GM19452 (cell line): ENCODE results near the gene MBP.

ENCODE experiments used
- ATAC-seq: cut with Tn5 transposase; IDR thresholded peaks from one replicate; pipeline ENCODE4 v1.9.1; 2021; ENCODE audit not compliant: unreplicated experiment

Gene MBP

GRCh38 chr18:77009675-77010074, 122.9 kb downstream of the MBP start:
- no peak for ATAC-seq

DNA sequence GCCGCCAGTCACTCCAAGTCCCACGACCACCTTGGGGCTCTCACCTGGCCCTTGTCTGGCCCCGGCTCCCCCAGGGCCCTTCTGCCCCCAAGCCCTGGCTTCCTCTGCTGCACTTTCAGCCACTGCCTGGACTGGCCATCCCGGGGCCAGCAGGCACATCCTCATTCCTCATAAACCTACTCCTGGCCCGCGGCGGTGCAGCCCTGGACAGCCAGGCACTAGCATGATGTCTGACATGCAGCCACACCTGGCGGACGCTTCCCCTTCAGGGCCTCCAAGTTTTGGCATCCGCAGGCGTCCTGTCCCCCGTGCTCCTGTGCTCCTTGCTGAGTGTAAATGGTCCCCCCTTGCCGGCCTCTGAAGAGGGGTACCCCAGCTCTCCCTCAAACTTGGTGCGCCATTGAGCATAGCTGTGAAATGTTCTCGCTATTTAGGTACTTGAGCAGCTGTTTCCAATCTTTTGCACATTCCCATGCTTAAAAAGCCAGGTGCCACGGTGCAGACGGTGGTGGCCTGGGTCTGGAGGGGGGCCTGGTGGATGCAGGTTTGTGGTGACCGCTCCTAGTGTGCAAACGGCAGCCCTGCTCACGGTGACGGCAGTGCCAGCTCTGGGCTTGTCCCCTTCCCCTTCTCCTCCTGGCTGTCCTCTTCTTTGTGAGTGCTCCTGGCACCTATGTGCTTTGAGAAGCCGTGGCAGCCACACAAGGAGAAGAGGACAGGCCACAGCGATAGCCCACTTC, 123.8 kb downstream of the MBP start:
- no peak for ATAC-seq

DNA sequence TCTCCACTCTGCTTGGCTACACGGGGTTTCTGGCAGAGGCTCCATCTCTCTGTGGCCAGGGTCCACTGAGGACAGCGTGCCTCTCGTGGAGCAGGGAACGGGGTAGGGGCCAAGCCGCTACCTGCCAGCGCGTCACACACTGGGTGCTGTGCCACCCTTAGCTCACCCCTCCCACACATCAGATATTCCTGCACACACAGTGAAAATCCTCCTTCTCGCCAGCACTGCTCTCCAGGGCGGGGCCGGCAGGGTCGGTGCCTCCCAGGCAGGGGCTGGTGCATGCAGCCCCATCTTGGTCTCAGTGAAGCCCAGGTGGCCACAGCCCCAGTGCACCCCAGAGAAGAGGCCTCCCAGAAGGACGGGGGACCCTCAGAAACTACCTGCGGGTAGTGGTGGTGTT, 124.6 kb downstream of the MBP start:
- no peak for ATAC-seq

DNA sequence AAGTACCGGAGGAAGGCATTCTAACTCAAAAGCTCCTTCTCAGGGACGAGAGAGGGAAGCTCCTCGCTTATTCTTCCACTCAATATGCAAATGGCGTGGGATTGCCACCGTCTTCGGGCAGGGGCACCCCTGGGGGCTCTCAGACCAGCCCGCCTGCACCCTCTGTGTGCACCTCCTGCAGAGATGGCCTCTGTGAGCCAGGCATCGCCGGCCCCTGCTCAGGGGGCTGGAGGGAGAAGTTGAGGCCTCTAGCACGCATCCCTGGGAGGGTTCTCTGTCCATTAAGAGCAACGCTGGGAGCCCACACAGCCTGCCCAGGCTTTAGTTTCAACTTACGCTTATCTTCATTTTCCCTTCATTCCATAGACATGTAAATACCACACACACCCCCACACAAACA, 125.3 kb downstream of the MBP start:
- no peak for ATAC-seq

DNA sequence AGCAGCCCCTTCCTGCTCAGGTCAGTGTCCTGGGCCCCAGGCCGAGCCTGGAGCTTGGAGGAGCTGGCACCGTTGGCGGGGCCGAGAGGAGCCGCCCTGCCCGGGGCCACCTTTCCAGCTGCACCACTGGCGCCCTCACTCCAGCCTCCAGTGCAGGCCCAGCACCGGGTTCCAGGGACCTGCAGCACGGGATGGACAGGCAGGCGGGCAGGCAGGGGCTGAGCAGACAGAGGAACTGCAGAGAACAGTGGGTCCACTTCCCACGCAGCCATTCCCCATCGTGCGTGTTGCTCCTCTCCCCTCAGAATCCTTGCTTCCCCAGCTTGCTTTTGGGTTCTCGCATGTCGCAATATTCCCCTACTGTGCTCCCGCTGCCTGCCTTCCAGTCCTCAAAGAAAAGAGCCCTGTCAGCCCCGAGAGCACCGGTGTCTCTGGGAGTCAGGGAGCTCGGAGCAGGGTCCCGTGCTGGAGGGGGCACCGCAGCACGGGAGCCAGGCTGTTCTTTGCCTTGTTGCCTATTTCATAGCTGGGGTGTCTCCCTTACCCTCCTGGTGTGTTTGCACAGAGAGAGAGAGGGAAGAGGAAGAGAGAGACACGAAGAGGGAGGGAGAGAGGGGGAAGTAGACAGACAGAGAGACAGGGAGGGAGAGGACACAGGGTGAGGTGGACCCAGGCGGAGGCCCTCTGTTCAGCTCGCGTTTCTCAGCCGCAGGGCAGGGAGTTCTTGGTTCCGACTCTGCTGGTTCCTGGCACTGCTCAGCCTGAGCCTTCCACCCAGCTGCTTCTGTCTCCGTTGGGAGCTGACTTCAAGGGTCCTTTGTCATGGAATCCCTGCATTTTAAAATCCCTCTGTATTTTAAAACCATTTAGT, 126.0 kb downstream of the MBP start:
- no peak for ATAC-seq

GRCh38 chr18:77005651-77006195, 126.9 kb downstream of the MBP start:
- no peak for ATAC-seq

DNA sequence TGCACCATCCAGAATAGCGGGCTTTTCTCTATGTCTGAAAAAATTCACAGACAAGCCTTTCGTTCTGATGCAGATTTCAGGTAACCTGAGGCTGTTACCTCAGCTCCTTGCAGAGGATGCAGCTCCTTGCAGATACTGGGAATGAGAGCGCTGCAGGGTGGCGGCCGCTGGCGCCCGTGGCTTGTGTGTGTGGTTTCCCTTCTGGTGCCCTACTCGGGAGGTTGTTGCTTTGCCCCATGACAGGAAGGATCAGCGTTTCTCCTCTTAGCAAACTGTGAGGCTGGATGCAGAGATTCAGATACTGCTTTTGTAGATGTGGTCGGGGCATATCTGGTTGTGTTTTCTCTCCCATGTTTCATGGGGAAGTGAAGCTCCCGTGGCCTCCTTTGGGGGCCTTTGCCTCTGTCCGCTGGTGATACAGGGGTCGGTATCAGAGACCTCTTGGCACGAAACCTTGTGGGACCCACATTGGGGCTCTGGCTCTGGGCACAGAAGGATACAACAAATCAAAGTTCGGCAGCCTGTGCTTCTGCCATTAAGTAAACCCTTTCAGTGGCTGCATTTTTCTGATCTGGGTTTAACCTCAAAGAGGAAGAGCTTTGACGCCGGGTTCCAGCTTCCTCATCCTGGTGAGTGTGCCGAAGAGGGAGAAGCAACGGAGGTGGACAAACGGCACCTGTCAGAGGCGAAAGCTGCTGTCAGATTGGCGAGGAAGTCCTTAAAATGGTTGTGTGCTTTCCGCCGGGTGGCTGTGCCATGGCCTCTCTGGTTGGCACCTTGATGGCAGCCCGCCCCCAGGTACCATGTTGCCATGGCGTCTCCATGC, 127.8 kb downstream of the MBP start:
- ATAC-seq, result no peak

GRCh38 chr18:77003316-77003715, 129.3 kb downstream of the MBP start:
- no peak for ATAC-seq

GRCh38 chr18:77002496-77002895, 130.1 kb downstream of the MBP start:
- ATAC-seq, result no peak

GRCh38 chr18:77001979-77002378, 130.6 kb downstream of the MBP start:
- ATAC-seq, result no peak

DNA sequence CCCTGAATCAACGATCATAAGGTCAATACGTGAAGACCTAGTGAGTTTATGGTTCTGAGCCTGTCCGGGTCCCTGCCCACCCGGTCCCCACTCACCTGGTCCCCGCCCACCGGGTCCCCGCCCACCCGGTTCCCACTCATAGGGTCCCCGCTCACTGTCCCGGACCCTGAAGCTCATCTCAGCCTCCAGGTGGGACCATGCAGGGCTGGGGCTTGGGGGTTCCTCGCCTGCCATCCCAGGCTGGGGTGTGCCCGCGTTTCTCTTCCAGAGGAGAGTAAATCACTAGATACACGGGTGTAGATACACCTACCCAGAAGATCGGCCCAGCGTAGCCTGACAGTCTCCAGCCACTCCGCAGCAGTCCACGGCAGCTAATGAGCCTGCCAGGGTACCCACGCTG, 131.5 kb downstream of the MBP start:
- no peak for ATAC-seq

GRCh38 chr18:77000527-77000926, 132.1 kb downstream of the MBP start:
- ATAC-seq, result no peak

DNA sequence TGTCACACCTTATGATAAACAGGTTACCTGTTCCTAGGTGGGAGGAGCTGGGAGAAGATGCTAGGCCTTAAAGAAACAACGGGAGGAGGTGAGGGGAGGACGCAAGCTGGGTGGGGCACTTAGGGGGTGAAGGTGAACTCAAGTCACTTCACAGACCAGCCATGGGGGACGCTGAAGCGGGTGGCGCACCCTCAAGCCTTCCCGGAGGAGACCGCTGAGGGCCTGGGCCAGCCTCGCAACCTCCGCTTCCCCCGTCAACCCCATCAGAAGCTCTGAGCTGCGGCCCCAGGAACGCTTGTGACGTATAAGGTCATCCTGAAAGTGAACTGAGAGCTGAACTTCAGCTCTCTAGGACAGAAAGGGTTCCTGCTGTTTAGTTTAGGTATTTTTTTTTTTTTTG, 133.5 kb downstream of the MBP start:
- ATAC-seq, result no peak

DNA sequence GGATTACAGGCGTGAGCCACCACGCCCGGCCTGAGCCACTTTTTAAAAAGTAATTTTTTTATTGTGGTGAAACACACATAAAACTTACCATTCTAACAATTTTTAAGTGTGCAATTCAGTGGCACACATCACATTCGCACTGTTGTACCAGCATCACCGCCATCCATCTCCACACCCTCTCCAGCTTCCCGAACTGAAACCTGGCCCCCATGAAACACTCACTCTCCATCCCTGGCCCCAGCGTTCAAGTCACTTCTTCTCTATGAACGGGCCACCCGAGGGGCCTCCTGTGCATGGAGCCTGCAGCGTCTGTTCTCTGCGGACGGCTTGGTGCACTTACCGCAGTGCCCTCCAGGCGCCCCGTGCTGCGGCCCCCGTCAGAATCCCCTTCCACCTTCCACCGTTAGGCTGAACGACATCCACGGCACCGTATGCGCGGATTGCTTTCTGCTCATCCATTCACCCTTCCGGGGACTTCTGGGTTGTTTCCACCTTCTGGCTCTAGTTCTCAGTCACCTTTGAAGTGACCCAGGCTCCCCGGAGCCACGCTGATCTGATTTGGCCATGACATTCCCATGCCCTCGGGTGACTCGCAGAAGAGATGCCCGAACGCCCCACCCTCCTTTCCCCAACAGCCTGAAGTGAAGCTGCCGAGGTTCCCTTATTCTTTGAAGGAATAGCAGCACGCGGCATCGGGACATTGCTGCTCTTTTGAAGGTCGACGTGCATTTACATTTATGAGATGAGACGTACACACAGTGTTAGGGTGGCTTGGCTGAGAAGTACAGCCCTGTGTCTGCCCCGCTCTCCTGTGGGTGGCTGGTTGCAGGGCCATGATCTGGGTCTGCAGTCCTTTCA, 134.4 kb downstream of the MBP start:
- ATAC-seq, result no peak

DNA sequence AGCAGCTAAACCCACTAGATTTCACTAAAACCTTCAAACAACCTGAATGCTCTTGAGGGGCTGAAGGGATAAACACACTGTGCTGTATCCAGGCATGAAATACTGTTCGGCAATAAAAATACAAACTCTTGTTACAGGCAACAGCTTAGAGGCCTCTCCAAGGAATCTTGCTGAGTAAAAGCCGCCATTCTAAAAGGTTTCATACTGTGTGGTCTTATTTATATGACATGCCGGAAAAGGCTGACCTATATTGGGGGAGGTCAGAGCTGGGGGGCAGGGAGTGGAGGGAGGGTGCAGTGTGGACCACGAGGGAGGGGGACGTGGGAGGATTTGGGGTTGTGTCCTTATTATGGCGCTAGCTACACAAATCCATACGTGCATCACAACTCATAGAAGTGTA, 136.2 kb downstream of the MBP start:
- ATAC-seq, result no peak

DNA sequence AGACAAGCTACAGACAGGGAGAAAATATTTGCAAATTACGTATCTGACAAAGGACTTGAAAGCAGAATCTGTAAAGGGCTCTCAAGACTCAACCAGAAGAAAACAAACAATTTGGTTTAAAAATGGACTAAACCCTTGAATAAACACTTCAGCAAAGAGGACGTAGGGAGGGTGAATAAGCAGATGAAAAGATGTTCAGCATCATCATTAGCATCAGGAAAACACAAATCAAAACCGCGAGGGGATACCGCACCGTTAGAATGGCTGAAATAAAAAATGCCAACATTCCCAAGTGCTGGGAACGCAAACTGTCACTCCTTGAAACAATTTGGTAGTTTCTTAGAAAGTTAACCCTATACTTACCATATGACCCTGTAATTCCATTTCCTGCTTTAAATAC, 136.7 kb downstream of the MBP start:
- ATAC-seq, result no peak

GRCh38 chr18:76994086-76994654, 138.4 kb downstream of the MBP start:
- ATAC-seq, result no peak

DNA sequence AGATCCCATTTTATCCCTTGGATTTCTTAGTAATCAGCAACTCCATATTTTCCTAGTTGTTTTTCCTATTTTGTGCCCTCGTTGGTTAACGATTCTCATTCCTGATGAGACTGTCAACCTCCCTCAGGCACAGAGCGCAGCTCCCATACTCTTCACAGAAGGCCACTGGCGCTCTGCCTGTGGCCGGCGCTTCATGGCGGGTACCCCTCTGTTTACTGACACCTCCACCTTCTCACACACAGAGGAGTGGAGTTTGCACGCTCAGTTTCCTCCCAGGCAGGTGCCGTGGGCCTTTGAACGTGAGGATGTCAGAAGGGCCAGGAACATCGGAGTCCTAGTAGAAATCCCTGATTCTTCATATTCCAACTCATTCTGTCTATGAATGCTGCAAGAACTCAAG, 139.0 kb downstream of the MBP start:
- ATAC-seq, result no peak

DNA sequence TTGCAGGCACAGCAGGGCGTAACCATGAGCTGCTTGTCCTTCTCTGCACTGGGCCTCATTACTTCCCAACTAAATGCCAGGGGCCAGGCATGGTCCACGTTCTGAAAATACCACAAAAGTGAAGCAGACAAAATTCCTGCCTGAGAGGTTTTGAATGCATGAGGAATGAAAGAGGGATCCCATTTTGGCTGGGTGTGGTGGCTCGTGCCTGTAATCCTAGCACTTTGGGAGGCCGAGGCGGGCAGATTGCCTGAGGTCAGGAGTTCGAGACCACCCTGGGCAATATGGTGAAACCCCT, 139.5 kb downstream of the MBP start:
- ATAC-seq, result no peak
